Neural cell (in vitro differentiated cells): Measurements from ENCODE around the gene GJE1. TPM values are rescaled to one million over a fixed set of nuclear protein-coding genes. Genes with fewer than 3 reads are reported as not detected.

Experiments used
- H2AFZ ChIP-seq: fragments of 200-600, 300-800 bp; sonication (generic), shearing (Covaris generic); 2 replicates; pipeline ENCODE4 v1.6.0; 2014; ENCODE audit warnings: low read depth, mild to moderate bottlenecking, antibody characterized with exemption, low read length, moderate library complexity
- H3F3A ChIP-seq: fragments of 200-600 bp; shearing (Covaris generic); 2 replicates; pipeline ENCODE4 v1.6.1; 2016; ENCODE audit warnings: mild to moderate bottlenecking, moderate library complexity, mixed read lengths, antibody characterized with exemption, low read length; ENCODE audit not compliant: insufficient read depth, poor library complexity, severe bottlenecking
- H3K27ac ChIP-seq: fragments of 200-600, 300-800 bp; sonication (generic), shearing (Covaris generic); 2 replicates; pipeline ENCODE4 v1.5.1; 2014; ENCODE audit warnings: mild to moderate bottlenecking, low read length, moderate library complexity
- H3K27me3 ChIP-seq: fragments of 300-800, 200-600 bp; sonication (generic), shearing (Covaris generic); 2 replicates; pipeline ENCODE4 v1.6.0; 2014; ENCODE audit warnings: mild to moderate bottlenecking, low read depth, low read length, moderate library complexity; ENCODE audit not compliant: insufficient read depth
- H3K36me3 ChIP-seq: fragments of 300-800, 200-600 bp; sonication (generic), shearing (Covaris generic); 2 replicates; pipeline ENCODE4 v1.5.1; 2014; ENCODE audit warnings: mild to moderate bottlenecking, antibody characterized with exemption, low read length, moderate library complexity; ENCODE audit not compliant: insufficient read depth
- H3K4me2 ChIP-seq: fragments of 300-800, 200-600 bp; sonication (generic), shearing (Covaris generic); 2 replicates; pipeline ENCODE4 v1.6.0; 2014; ENCODE audit warnings: mild to moderate bottlenecking, low read length
- H3K4me3 ChIP-seq: fragments of 300-800, 200-600 bp; sonication (generic), shearing (Covaris generic); 2 replicates; pipeline ENCODE4 v1.5.1; 2014; ENCODE audit warnings: mild to moderate bottlenecking, low read length, moderate library complexity
- H3K79me2 ChIP-seq: fragments of 200-600 bp; shearing (Covaris generic); replicated peaks from 2 replicates; pipeline ENCODE4 v1.6.0; 2014; ENCODE audit warnings: mild to moderate bottlenecking, low read length, moderate library complexity; ENCODE audit not compliant: insufficient read depth
- H3K9ac ChIP-seq: fragments of 300-800, 200-600 bp; sonication (generic), shearing (Covaris generic); 2 replicates; pipeline ENCODE4 v1.6.1; 2016; ENCODE audit warnings: mild to moderate bottlenecking, low read length, mixed read lengths
- H3K9me2 ChIP-seq: fragments of 200-600 bp; shearing (Covaris generic); 2 replicates; pipeline ENCODE4 v1.6.1; 2016; ENCODE audit warnings: mild to moderate bottlenecking, low read length, mixed read lengths; ENCODE audit not compliant: insufficient read depth
- H3K9me3 ChIP-seq: fragments of 200-600, 300-800 bp; sonication (generic), shearing (Covaris generic); 2 replicates; pipeline ENCODE4 v1.6.1; 2016; ENCODE audit warnings: mild to moderate bottlenecking, mixed run types, low read length, moderate library complexity, mixed read lengths
- H4K20me1 ChIP-seq: fragments of 200-600 bp; shearing (Covaris generic); 2 replicates; pipeline ENCODE4 v1.6.1; 2016; ENCODE audit warnings: mild to moderate bottlenecking, mixed run types; ENCODE audit not compliant: insufficient read depth
- CTCF ChIP-seq: fragments of 450-650 bp; IDR thresholded peaks from 2 replicates; pipeline ENCODE4 v1.5.1; 2014; ENCODE audit warnings: antibody characterized with exemption, mild to moderate bottlenecking, moderate library complexity; ENCODE audit not compliant: poor library complexity, severe bottlenecking
- EP300 ChIP-seq: fragments of 450-650 bp; conservative IDR thresholded peaks from 2 replicates; pipeline ENCODE4 v1.6.1; 2014; ENCODE audit warnings: antibody characterized with exemption, mild to moderate bottlenecking, moderate library complexity; ENCODE audit not compliant: poor library complexity, severe bottlenecking
- EZH2 ChIP-seq: fragments of 200-600, 300-800 bp; shearing (Covaris generic), sonication (generic); IDR thresholded peaks from 2 replicates; pipeline ENCODE4 v1.6.1; 2014; ENCODE audit warnings: antibody characterized with exemption, low read length, borderline replicate concordance, mild to moderate bottlenecking; ENCODE audit not compliant: insufficient read depth, poor library complexity, severe bottlenecking
- MXI1 ChIP-seq: fragments of 450-650 bp; conservative IDR thresholded peaks from 2 replicates; pipeline ENCODE4 v1.6.1; 2014; ENCODE audit warnings: antibody characterized with exemption, mild to moderate bottlenecking; ENCODE audit not compliant: poor library complexity, severe bottlenecking
- POLR2AphosphoS5 ChIP-seq: IDR thresholded peaks from 2 replicates; pipeline ENCODE4 v1.6.1; 2012
- RAD21 ChIP-seq: fragments of 450-650 bp; conservative IDR thresholded peaks from 2 replicates; pipeline ENCODE4 v1.6.1; 2014; ENCODE audit warnings: antibody characterized with exemption, mild to moderate bottlenecking, moderate library complexity
- REST ChIP-seq: IDR thresholded peaks from 2 replicates; pipeline ENCODE4 v1.6.1; 2012; ENCODE audit warnings: borderline replicate concordance
- SMC3 ChIP-seq: fragments of 450-650 bp; conservative IDR thresholded peaks from 2 replicates; pipeline ENCODE4 v1.6.1; 2014; ENCODE audit warnings: antibody characterized with exemption, mild to moderate bottlenecking, moderate library complexity; ENCODE audit not compliant: poor library complexity
- TAF1 ChIP-seq: IDR thresholded peaks from 2 replicates; pipeline ENCODE4 v1.6.1; 2012; ENCODE audit warnings: low read depth
- polyA plus RNA-seq: library from polyadenylated mRNA; depleted of rRNA; stranded (reverse); fragments of >200 nt; gene quantifications from 2 replicates; pipeline ENCODE4 v1.2.3, GENCODE V29; 2014

Gene GJE1
- polyA plus RNA-seq, 1 donor from 2014 or later = not detected

- Histone ChIP-seq H3K9me2 (no peaks in the 10 kb centered on the region), H3K27me3 (no peaks in the 10 kb centered on the region), H3K36me3 (no peaks in the 10 kb centered on the region), H2AFZ (no peak overlapping the region), H3K27ac (no peak overlapping the region), H4K20me1 (no peaks in the 10 kb centered on the region), H3F3A (no peaks in the 10 kb centered on the region), H3K4me2 (no peak overlapping the region), H3K4me3 (no peak overlapping the region), H3K9ac (no peak overlapping the region), H3K9me3 (no peaks in the 10 kb centered on the region), H3K79me2 (no peaks in the 10 kb centered on the region)
- no peak for TF ChIP-seq REST
- TF ChIP-seq POLR2AphosphoS5 = no peak
- TF ChIP-seq CTCF = no peak
- no peak for TF ChIP-seq RAD21
- no peak for TF ChIP-seq EZH2
- no peak for TF ChIP-seq TAF1
- TF ChIP-seq EP300 = no peak
Observed at GRCh38 chr6:142172758-142173157, 40.0 kb downstream of the GJE1 start.

- H3K4me2 ChIP-seq = no peak overlapping the region
- no peaks in the 10 kb centered on the region for H3K79me2 ChIP-seq
- no peak overlapping the region for H3K4me3 ChIP-seq
- no peaks in the 10 kb centered on the region for H3K9me3 ChIP-seq
- H3K27me3 ChIP-seq = no peaks in the 10 kb centered on the region
- no peaks in the 10 kb centered on the region for H3K9me2 ChIP-seq
- no peak for TF ChIP-seq EZH2
- no peak for TF ChIP-seq EP300
- TF ChIP-seq CTCF = no peak
- no peak for TF ChIP-seq MXI1
- no peak for TF ChIP-seq TAF1
- TF ChIP-seq POLR2AphosphoS5 = no peak
- TF ChIP-seq RAD21 = no peak
- no peak for TF ChIP-seq SMC3
- no peak for TF ChIP-seq REST
- H2AFZ ChIP-seq = no peak overlapping the region
- H3K36me3 ChIP-seq = no peaks in the 10 kb centered on the region
- no peaks in the 10 kb centered on the region for H4K20me1 ChIP-seq
- no peak overlapping the region for H3K9ac ChIP-seq
- no peaks in the 10 kb centered on the region for H3F3A ChIP-seq
- no peak overlapping the region for H3K27ac ChIP-seq
Observed at GRCh38 chr6:142173980-142174379, 41.3 kb downstream of the GJE1 start.
